HG02588 (cell line): ENCODE measurements around the gene ETV2.
"Not testable (repeated sequence)": the region's sequence is repeated elsewhere in the genome, so short reads cannot be mapped to it uniquely, and the experiment has no call there.

Experiments used
- ATAC-seq: cut with Tn5 transposase; IDR thresholded peaks from one replicate; pipeline ENCODE4 v1.9.1; 2021; ENCODE audit warnings: mild to moderate bottlenecking, moderate library complexity; ENCODE audit not compliant: unreplicated experiment

ETV2 gene, protein sequence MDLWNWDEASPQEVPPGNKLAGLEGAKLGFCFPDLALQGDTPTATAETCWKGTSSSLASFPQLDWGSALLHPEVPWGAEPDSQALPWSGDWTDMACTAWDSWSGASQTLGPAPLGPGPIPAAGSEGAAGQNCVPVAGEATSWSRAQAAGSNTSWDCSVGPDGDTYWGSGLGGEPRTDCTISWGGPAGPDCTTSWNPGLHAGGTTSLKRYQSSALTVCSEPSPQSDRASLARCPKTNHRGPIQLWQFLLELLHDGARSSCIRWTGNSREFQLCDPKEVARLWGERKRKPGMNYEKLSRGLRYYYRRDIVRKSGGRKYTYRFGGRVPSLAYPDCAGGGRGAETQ

DNA sequence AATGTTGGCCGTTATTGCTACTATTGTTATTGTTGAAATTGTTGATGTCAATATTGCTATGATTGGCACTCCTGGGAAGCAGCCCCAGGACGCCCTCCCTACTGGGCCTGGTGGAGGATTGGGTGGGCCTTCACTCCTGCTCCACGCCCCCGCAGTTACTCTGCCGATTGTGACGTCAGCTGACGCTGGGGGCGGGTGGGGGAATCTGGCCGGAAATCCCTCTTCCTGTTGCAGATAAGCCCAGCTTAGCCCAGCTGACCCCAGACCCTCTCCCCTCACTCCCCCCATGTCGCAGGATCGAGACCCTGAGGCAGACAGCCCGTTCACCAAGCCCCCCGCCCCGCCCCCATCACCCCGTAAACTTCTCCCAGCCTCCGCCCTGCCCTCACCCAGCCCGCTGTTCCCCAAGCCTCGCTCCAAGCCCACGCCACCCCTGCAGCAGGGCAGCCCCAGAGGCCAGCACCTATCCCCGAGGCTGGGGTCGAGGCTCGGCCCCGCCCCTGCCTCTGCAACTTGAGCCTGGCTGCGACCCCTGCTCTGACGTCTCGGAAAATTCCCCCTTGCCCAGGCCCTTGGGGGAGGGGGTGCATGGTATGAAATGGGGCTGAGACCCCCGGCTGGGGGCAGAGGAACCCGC lies at the start of gene ETV2:
TSS of gene ETV2 (plus strand) at position 231 of the 637 bp plus-strand sequence. CDS start 716 bp downstream, outside the sequence.
- ATAC-seq: no peak

DNA sequence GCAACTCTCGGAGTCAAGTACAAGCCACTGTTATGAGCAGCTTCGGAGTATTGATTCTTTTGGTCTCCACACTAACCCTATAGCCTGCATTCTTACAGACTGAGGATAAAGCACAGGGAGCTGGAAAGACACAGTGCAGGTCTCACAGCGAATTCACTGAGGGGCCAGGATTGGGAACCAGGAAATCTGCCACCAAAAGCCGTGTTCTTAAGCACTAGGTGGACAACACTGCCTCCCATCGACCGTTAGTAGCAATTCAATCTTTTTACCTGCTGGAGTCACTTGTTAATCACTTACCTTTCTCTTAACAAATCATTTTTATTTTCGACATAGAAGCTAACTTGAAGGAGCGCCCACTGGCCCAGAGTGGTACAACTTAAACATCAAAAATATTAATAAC lies 49.3 kb upstream of the ETV2 start:
- ATAC-seq: no peak

DNA sequence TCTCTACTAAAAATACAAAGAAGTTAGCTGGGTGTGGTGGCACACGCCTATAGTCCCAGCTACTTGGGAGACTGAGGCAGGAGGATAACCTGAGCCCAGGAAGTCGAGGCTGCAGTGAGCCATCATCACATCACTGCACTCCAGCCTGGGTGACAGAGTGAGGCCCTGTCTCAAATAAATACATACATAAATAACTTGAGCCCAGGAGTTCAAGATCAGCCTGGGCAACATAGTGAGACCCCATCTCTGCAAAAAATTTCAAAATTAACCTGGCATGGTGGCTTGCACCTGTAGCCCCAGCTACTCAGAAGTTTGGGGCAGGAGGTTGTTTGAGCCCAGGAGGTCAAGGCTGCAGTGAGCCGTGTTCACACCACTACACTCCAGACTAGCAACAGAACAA lies 46.5 kb upstream of the ETV2 start:
- ATAC-seq: not testable (repeated sequence)

DNA sequence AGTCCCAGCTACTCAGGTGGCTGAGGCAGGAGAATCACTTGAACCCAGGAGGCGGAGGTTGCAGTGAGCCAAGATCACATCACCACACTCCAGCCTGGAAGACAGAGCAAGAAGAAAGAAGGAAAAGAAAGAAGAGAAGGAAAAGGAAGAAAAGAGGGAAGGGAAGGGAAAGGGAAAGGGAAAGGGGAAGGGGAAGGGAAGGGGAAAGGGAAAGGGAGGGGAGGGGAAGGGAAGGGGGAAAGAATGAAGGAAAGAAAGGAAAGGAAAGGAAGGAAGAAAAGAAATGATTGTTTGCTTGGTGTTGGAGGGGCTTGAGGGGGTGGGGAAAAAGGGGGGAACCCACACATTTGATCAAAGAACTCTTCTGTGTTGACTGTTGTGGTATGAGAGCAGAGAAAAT lies 45.6 kb upstream of the ETV2 start:
- ATAC-seq: no peak

DNA sequence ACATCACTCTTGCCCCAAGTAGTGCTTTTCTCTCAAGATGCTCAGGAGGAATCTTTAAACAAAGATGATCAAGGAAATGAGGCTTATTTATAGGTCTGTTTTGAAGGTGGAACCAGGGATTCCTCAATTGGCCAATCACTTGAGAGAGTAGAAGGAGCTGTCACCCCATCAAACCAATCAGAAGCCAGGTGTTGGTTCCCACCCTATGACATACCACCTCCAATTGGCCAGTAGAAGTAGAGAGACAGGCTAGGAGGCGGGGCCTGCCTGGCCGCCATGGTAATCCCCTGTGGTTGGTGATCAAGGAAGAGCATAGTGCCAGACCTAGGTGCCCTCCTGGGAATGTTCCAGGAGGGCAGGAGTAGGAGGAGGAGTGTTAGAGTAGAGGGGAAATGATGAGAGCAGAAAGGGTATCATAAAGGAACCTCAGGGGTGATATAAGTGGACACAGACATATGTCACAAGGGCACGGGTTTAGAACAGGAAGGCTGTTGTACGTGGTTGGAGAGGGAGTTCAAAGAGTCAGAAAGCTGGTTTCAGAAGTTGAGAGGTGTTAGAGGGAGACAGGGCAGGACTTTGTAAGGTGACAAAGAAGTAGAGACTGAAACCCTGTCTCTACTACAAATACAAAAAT lies 45.1 kb upstream of the ETV2 start:
- ATAC-seq: no peak

DNA sequence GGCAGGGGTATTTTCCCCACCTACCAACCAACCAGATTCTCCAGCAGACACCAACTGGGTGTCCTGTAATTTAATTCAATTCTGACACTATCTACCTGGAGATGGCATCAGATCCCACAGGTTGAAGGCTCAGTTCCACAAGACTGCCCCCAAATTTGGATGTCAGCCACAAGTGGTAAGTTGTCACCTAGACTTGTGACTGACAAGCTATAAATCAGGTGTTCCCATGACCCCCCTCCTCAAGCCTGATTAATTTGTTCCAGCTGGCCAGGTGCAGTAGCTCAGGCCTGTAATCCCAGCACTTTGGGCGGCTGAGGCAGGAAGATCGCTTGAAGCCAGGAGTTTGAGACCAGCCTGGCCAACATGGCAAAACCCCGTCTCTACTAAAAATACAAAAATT lies 39.6 kb upstream of the ETV2 start:
- ATAC-seq: no peak

DNA sequence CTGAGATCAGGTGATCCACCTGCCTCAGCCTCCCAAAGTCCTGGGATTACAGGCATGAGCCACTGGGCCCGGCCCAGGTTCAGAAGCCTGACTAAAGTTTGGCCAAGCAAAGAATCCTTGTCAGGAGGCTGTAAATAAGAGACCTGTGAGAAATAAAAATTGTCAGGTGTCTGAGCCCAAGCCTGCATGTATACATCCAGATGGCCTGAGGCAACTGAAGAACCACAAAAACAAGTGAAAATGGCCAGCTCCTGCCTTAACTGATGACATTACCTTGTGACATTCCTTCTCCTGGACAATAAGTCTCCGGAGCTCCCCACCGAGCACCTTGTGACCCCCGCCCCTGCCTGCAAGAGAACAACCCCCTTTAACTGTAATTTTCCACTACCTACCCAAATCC lies 37.1 kb upstream of the ETV2 start:
- not testable (repeated sequence) for ATAC-seq

DNA sequence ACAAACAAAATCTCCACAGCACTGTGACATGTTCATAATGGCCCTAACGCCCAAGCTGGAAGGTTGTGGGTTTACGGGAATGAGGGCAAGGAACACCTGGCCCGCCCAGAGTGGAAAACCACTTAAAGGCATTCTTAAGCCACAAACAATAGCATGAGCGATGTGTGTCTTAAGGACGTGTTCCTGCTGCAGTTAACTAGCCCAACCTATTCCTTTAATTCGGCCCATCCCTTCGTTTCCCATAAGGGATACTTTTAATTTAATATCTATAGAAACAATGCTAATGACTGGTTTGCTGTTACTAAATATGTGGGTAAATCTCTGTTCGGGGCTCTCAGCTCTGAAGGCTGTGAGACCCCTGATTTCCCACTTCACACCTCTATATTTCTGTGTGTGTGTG lies 34.4 kb upstream of the ETV2 start:
- ATAC-seq: not testable (repeated sequence)

DNA sequence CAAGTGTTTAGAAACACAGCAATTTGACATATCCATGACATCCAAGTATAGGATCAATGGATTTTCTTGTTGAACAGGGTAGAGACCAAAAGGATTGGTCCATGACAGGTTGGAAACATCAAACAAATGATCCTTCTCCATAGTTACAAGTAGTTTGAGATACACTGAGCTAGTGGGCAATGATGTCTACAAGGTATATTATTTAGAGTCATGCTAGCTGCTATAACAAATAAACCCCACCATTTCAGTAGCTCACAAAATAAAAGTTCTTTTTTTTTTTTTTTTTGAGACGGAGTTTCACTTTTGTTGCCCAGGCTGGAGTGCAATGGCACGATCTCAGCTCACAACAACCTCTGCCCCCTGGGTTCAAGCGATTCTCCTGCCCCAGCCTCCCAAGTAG lies 33.9 kb upstream of the ETV2 start:
- ATAC-seq: no peak

DNA sequence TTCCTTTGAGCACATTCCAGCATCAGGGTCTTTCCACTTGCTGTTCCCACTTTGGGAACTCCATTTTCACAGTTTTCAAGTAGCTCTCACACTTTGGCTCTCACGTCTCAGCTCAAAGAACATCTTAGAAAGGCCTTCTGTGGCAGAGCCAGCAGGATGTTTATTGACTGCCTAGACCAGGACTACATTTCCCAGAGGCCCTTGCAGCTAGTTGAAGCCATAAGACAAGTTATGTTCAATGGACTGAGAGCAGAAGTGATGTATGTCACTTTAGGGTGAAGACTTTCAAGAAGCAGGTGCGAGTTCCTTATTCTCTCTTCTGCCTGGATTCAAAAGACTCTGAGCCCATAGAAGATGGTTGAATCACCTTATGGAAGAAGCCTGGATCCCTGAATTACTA lies 33.3 kb upstream of the ETV2 start:
- no peak for ATAC-seq

DNA sequence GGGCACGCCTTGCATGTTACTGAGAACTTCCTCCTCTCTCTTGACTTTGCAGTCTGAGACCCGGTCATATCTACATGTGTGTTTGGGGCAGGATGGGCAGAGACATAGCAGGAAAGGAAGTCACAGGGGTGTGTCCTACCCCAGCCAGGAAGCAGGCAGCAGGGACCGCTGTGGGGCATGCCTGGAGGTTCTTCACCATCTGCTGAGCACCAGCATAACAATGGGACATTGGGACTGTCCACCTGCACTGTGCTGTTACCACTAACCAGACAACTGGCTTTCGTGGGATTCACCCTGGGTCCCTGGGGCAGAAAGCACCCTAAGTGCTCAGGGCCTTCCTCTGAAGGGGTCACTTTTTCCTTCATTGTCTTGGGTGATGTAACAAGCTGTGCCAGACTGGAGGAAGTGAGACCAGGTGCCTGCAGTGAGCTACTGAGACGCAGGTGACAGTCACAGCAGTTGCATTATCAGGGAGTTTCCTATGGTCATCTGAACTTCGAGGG lies 31.6 kb upstream of the ETV2 start:
- ATAC-seq: no peak

DNA sequence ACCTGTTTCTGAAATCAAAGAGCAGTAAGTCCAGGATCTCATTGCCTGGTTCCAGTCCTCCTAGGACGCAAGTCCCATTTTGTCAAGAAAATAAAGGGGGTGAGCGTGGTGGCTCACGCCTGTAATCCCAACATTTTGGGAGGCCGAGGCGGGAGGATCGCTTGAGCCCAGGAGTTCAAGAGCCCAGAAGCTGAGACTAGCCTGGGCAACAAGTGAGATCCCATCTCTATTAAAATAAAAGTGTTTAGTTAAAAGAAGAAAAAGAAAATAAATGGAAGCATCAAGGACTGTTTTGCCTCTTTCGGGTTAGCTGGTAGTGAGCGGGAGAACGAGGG lies 29.4 kb upstream of the ETV2 start:
- ATAC-seq: no peak

DNA sequence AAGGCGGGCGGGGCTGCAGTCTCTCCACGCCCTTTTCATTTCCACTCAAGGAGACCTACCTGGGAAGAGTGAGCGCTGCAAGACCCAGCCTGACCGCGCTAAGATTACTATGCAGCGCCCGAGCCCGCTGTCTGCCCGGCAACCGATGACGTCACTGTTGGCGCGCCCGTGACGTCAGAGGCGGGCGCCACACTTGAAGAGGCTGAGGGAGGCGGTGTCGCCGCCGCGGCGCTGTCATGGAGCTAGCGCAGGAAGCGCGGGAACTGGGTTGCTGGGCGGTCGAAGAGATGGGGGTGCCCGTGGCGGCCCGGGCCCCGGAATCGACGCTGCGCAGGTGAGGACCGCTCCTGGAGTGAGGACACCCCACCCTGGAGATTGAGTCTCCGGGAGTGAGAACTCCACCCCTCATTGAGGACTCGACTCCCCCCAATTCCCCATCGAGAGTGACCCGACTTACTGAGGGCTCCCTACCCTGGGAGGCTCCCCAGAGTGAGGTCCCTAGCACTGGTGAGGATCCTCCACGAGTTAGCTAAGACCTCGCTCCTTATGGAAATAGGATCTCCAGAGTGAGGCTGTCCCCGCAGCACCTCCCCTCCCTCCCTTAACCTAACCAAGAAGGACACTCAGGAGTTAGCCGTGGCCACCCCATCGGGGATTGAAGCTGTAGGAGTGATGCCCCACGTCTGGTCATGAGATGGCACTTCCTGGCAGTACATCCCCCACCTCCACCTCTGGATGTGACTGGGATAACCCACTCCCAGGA lies 28.8 kb upstream of the ETV2 start, which contains the start of gene HAUS5:
TSS of gene HAUS5 (plus strand) at position 177 of the 763 bp plus-strand sequence. CDS start at position 237, 60 bp downstream.
- peak; percentile 80 for ATAC-seq

DNA sequence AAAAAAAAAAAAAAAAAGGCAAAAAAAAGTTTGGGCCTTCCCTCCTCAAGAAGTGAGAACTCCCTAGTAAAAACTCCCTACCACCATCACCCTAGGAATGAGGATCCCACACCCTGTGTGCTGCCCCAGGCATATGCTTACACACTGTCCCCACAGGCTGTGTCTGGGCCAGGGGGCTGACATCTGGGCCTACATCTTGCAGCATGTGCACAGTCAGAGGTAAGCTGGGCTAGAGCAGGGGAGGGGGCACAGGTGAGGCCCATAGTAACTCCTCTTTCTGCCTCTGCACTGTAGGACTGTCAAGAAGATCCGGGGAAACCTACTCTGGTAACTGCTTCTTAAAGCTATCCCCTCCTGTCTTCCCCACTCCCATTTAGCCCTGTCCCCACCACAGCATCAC lies 28.0 kb upstream of the ETV2 start:
- no peak for ATAC-seq

DNA sequence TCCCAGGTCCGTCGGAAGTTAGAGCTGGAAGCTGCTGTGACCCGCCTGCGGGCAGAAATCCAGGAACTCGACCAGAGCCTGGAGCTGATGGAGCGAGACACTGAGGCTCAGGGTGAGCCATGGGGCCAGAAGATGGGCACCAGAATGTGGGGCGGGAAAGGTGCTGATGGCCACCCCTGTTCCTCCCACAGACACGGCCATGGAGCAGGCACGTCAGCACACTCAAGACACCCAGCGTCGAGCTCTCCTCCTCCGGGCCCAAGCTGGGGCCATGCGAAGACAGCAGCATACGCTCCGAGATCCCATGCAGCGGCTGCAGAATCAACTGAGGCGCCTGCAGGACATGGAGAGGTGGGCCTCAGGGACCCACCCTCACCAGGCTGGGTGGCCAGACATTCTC lies 26.5 kb upstream of the ETV2 start:
- ATAC-seq: no peak

DNA sequence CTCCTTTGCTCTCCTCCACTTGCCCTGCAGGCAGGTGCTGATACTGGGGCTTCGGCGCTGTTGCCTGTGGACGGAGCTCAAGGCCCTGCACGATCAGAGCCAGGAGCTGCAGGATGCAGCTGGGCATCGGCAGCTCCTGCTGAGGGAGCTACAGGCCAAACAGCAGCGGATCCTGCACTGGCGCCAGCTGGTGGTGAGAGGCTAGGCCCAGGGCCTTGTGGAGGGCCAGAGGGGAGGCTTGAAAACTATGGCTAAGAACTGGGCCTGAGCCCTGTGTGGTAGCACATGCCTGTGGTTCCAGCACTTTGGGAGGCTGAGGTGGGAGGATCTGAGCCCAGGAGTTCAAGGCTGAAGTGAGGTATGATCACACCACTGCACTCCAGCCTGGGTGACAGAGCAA lies 22.7 kb upstream of the ETV2 start:
- no peak for ATAC-seq

DNA sequence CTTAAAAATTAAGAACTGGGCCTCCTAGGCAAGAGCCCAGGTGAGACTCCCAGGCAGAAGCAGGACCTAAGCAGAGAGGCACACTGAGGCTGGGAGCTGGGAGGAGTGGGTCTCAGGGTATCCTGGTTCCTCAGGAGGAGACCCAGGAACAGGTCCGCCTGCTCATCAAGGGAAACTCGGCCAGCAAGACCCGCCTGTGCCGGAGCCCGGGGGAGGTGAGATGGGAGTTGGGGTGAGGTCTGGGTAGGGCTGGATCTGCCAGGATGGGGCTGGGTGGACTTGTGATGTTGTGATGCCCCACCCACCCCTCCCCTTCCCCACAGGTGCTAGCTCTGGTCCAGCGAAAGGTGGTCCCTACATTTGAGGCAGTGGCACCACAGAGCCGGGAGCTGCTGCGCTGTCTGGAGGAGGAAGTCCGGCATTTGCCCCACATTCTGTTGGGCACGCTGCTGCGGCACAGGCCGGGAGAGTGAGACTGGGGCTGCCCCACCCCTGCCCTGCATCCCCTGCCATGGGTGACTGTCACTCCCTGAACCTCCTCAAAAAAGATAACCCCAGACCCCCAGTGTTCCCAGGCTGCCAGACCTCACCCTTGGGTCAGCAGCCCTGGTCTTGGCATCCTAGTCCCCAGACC lies 22.1 kb upstream of the ETV2 start:
- no peak for ATAC-seq

DNA sequence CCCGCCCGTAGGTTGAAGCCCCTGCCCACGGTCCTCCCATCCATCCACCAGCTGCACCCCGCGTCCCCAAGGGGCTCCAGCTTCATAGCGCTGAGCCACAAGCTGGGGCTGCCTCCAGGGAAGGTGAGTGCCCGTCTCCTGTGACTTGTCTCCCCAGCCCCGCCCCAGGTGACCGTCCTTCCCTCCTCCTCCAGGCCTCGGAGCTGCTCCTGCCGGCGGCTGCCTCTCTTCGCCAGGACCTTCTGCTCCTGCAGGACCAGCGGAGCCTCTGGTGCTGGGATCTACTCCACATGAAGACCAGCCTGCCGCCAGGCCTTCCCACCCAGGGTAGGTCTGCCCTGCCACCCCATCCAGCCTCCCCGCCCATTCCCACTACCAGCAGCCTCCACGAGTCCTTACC lies 21.5 kb upstream of the ETV2 start:
- ATAC-seq: no peak

DNA sequence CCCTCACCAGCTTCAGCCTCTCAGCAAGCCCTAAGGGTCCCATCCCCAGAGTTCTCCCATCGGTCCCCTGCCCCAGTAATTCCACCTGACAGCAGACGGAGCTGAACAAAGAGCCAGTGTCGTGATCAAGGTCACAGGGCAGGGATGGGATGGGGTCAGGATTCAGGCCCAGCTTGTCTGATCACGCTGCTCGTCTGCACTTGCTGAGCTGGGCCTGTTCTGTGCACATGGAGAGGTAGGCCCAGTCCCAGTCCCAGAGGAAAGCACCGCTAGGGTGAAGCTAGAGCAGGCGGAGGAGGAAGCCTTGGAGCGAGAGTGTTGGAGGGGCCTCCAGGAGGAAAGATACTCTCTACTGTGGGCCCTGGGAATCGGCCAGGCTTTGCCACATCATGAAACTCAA lies 19.8 kb upstream of the ETV2 start:
- ATAC-seq: no peak

DNA sequence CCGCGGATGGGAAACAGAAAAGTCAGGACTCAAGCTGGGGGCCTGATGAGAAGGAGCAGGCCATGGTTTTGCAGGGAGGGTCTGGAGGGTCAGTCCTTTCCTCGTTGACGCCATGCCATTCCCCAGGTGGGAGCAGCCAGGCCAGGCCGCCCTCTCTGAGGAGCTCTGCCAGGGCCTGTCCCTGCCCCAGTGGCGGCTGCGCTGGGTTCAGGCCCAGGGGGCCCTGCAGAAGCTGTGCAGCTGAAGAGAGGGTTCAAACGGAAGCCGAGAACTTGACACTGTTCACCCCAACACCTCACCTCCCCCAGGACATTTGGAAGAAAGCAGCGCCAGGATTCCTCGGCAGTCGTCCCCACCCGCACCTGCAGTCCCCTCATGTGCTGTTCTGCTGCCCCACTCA lies 18.8 kb upstream of the ETV2 start:
- ATAC-seq: no peak
